OCI-LY1 (cell line): Measurements from ENCODE around the gene SEC14L1.

Source experiments
- CTCF ChIP-seq: fragments of 200-600 bp; sonication (generic), shearing (Covaris generic); IDR thresholded peaks from 2 replicates; pipeline ENCODE4 v1.5.1; 2017; ENCODE audit warnings: mild to moderate bottlenecking, antibody characterized with exemption, low read length, moderate library complexity, mixed read lengths
- EZH2 ChIP-seq: fragments of 200-600 bp; sonication (generic), shearing (Covaris generic); IDR thresholded peaks from 2 replicates; pipeline ENCODE4 v1.8.0; 2017; ENCODE audit warnings: borderline replicate concordance, mixed run types, mild to moderate bottlenecking, antibody characterized with exemption, low read length, moderate library complexity, mixed read lengths

DNA sequence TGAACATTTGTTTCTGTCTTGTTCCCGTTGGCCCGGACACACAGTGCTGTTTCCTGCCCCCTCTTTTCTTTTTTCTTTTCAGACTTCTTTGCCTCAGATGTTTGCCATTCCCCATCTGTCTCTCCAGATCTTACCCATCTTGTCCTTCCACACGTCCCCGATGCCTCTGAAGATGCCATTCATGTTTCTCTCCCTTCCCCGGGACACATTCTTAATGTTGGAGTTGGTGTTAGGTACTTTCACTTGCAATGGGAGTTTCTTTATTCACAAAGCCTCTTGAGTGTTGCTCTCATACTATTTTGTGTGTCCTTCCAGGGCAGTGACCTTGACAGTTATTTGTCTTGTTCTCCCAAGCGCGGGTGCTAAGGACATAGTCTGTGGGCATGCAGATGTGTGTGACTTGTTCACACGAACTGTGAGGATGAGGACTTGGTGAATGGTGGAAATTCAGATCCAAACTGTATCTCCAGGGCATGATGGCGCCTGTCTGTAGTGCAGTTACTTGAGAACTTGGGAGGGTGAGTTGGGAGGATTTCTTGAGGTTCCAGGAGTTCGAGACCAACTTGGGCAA lies 8.3 kb downstream of the SEC14L1 start:
- TF ChIP-seq CTCF (no peak), EZH2 (no peak)
